Panc1 (cell line): ENCODE data around the gene SSTR5. TPM values are rescaled to one million over a fixed set of nuclear protein-coding genes. Genes with fewer than 3 reads are reported as not detected.

Experiments used
- ATAC-seq: fragments of 200-7000 bp; cut with Tn5 transposase; 2 replicates; pipeline ENCODE4 v1.9.1; 2020; ENCODE audit warnings: mild to moderate bottlenecking, moderate library complexity
- BruUV-seq: library from RNA; stranded (reverse); fragments of 400-500 nt; replicated peaks from 2 replicates; lab custom pipeline; 2021; lab: Mats Ljungman, UMichigan
- CTCF ChIA-PET: fragments of 300-600 bp; sonication (Branson Sonifier 250); formaldehyde crosslinking; loops from one replicate; lab custom pipeline; 2022; ENCODE audit warnings: antibody characterized with exemption; lab: Charles Lee
- POLR2A ChIA-PET: fragments of 300-600 bp; sonication (Branson Sonifier 250); formaldehyde crosslinking; loops from one replicate; lab custom pipeline; 2022; ENCODE audit warnings: antibody characterized with exemption; lab: Charles Lee
- DNase-seq: peaks from one replicate; pipeline ENCODE4 v3.0.0-alpha.2; 2010; ENCODE audit warnings: low read depth, low spot score
- H3K27ac ChIP-seq: 2 replicates; pipeline ENCODE4 v1.5.1; 2011; ENCODE audit warnings: mild to moderate bottlenecking, low read length, inconsistent platforms
- H3K27me3 ChIP-seq: fragments of 200-500 bp; sonication (Bioruptor generic); 2 replicates; pipeline ENCODE4 v1.6.0; 2014; ENCODE audit warnings: low read length, inconsistent platforms; ENCODE audit not compliant: control insufficient read depth, insufficient read depth
- H3K36me3 ChIP-seq: fragments of 200-500 bp; sonication (Bioruptor generic); 2 replicates; pipeline ENCODE4 v1.5.1; 2014; ENCODE audit warnings: inconsistent platforms, mild to moderate bottlenecking, low read length, moderate library complexity; ENCODE audit not compliant: control insufficient read depth, insufficient read depth
- H3K4me1 ChIP-seq: 2 replicates; pipeline ENCODE4 v1.5.1; 2011; ENCODE audit warnings: inconsistent platforms, mild to moderate bottlenecking, low read length, moderate library complexity; ENCODE audit not compliant: control insufficient read depth, insufficient read depth
- H3K4me3 ChIP-seq, 2 experiments: 2 replicates each; pipeline ENCODE4 v1.5.1; 2011 to 2012; ENCODE audit warnings: low read depth in 2 of 2, low read length in 2 of 2, mild to moderate bottlenecking in 2 of 2, inconsistent platforms in 1 of 2, moderate library complexity in 1 of 2
- H3K9me3 ChIP-seq: fragments of 200-500 bp; sonication (Bioruptor generic); 2 replicates; pipeline ENCODE4 v1.5.1; 2014; ENCODE audit warnings: low read depth, mild to moderate bottlenecking, inconsistent platforms, low read length, moderate library complexity; ENCODE audit not compliant: control insufficient read depth, insufficient read depth
- POLR2AphosphoS5 ChIP-seq: IDR thresholded peaks from 2 replicates; pipeline ENCODE4 v1.6.1; 2012; ENCODE audit warnings: mild to moderate bottlenecking, low read depth, low read length, moderate library complexity
- SIN3A ChIP-seq: IDR thresholded peaks from 2 replicates; pipeline ENCODE4 v1.6.1; 2012; ENCODE audit warnings: low read depth, mild to moderate bottlenecking, low read length, moderate library complexity, borderline replicate concordance; ENCODE audit not compliant: insufficient read depth
- TCF7L2 ChIP-seq: IDR thresholded peaks from 2 replicates; pipeline ENCODE4 v1.6.1; 2011; ENCODE audit warnings: mild to moderate bottlenecking, low read depth, low read length, inconsistent platforms
- in situ Hi-C: cut with HindIII; loops from 2 replicates; pipeline ENCODE4 v1.10.0; 2016; ENCODE audit warnings: low sequenced_read_pairs, low pct_unique_long_range_greater_than_20kb
- intact Hi-C: fragments of 100-400 bp; cut with micrococcal nuclease; formaldehyde crosslinking; loops from one replicate; pipeline ENCODE4 v1.10.0; 2022; ENCODE audit not compliant: unreplicated experiment
- total RNA-seq: library from RNA; stranded (reverse); gene quantifications from one replicate; pipeline ENCODE4 v1.2.1, GENCODE V29; 2021; ENCODE audit not compliant: unreplicated experiment
- TF ChIP-seq, protein P1 (sequence below), 2 experiments: IDR thresholded peaks; 2 replicates each; pipeline ENCODE4 v1.6.1; 2011 to 2012; ENCODE audit warnings: low read depth in 2 of 2, control low read depth in 1 of 2, low read length in 1 of 2, mild to moderate bottlenecking in 1 of 2, moderate library complexity in 1 of 2; ENCODE audit not compliant: insufficient read depth in 1 of 2
- TF ChIP-seq, protein P2 (sequence below): fragments of 450-650 bp; IDR thresholded peaks from 2 replicates; pipeline ENCODE4 v1.5.1; 2017; ENCODE audit warnings: mild to moderate bottlenecking

Gene SSTR5
- total RNA-seq, 1 experiment from 2014 or later, result 2.8 TPM

DNA sequence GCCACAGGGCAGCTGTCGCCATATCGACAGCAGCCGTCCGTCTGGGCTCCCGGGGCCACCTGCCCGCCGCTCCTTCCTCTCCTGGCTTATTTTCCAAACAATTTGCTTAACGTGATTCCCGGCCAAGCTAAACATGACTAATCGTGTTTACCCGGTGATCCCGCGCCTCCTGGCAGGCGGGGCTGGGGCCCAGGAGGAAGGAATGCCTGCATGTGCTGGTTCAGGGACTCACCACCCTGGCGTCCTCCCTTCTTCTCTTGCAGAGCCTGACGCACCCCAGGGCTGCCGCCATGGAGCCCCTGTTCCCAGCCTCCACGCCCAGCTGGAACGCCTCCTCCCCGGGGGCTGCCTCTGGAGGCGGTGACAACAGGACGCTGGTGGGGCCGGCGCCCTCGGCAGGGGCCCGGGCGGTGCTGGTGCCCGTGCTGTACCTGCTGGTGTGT, 6.1 kb downstream of the SSTR5 start:
- intact Hi-C loops (no loop called here), in situ Hi-C loops (no loop called here)
- Histone ChIP-seq H3K9me3 (no peaks in the 10 kb centered on the region), H3K27me3 (no peaks in the 10 kb centered on the region), H3K27ac (peak overlapping the region; percentile 54; the same call in 1 of the 2 replicates), H3K4me3 (peak overlapping the region; percentile 28 to 54), H3K4me1 (peaks cover 62% of the 10 kb centered on the region), H3K36me3 (no peaks in the 10 kb centered on the region)
- DNase-seq, result peak; percentile 64
- no TSS peak for BruUV-seq
- ChIA-PET POLR2A (no interaction called here), CTCF (no interaction called here)
- peak; percentile 73 for ATAC-seq
- peak; percentile 63; the same call in 1 of the 2 replicates for TF ChIP-seq SIN3A
- peak; percentile 89 for TF ChIP-seq POLR2AphosphoS5
- no peak for TF ChIP-seq TCF7L2

DNA sequence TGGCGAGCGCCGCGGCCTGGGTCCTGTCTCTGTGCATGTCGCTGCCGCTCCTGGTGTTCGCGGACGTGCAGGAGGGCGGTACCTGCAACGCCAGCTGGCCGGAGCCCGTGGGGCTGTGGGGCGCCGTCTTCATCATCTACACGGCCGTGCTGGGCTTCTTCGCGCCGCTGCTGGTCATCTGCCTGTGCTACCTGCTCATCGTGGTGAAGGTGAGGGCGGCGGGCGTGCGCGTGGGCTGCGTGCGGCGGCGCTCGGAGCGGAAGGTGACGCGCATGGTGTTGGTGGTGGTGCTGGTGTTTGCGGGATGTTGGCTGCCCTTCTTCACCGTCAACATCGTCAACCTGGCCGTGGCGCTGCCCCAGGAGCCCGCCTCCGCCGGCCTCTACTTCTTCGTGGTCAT, 6.8 kb downstream of the SSTR5 start:
- Histone ChIP-seq H3K9me3 (no peaks in the 10 kb centered on the region), H3K4me3 (no peak overlapping the region), H3K4me1 (peaks cover 61% of the 10 kb centered on the region), H3K36me3 (no peaks in the 10 kb centered on the region), H3K27me3 (no peaks in the 10 kb centered on the region), H3K27ac (no peak overlapping the region)
- ChIA-PET POLR2A (no interaction called here), CTCF (no interaction called here)
- DNase-seq, result no peak
- intact Hi-C loops (no loop called here), in situ Hi-C loops (no loop called here)
- no TSS peak for BruUV-seq
- TF ChIP-seq TCF7L2 (no peak), SIN3A (no peak), POLR2AphosphoS5 (no peak)
- TF ChIP-seq, protein P1, sequence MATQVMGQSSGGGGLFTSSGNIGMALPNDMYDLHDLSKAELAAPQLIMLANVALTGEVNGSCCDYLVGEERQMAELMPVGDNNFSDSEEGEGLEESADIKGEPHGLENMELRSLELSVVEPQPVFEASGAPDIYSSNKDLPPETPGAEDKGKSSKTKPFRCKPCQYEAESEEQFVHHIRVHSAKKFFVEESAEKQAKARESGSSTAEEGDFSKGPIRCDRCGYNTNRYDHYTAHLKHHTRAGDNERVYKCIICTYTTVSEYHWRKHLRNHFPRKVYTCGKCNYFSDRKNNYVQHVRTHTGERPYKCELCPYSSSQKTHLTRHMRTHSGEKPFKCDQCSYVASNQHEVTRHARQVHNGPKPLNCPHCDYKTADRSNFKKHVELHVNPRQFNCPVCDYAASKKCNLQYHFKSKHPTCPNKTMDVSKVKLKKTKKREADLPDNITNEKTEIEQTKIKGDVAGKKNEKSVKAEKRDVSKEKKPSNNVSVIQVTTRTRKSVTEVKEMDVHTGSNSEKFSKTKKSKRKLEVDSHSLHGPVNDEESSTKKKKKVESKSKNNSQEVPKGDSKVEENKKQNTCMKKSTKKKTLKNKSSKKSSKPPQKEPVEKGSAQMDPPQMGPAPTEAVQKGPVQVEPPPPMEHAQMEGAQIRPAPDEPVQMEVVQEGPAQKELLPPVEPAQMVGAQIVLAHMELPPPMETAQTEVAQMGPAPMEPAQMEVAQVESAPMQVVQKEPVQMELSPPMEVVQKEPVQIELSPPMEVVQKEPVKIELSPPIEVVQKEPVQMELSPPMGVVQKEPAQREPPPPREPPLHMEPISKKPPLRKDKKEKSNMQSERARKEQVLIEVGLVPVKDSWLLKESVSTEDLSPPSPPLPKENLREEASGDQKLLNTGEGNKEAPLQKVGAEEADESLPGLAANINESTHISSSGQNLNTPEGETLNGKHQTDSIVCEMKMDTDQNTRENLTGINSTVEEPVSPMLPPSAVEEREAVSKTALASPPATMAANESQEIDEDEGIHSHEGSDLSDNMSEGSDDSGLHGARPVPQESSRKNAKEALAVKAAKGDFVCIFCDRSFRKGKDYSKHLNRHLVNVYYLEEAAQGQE (IDR thresholded peaks at IDR 0.05; ENCODE audit: insufficient read depth in 1 of 2, low read depth in 2 of 2, low read length in 1 of 2), result no peak
- TF ChIP-seq, protein P2, sequence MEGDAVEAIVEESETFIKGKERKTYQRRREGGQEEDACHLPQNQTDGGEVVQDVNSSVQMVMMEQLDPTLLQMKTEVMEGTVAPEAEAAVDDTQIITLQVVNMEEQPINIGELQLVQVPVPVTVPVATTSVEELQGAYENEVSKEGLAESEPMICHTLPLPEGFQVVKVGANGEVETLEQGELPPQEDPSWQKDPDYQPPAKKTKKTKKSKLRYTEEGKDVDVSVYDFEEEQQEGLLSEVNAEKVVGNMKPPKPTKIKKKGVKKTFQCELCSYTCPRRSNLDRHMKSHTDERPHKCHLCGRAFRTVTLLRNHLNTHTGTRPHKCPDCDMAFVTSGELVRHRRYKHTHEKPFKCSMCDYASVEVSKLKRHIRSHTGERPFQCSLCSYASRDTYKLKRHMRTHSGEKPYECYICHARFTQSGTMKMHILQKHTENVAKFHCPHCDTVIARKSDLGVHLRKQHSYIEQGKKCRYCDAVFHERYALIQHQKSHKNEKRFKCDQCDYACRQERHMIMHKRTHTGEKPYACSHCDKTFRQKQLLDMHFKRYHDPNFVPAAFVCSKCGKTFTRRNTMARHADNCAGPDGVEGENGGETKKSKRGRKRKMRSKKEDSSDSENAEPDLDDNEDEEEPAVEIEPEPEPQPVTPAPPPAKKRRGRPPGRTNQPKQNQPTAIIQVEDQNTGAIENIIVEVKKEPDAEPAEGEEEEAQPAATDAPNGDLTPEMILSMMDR, result no peak
- no peak for ATAC-seq

DNA sequence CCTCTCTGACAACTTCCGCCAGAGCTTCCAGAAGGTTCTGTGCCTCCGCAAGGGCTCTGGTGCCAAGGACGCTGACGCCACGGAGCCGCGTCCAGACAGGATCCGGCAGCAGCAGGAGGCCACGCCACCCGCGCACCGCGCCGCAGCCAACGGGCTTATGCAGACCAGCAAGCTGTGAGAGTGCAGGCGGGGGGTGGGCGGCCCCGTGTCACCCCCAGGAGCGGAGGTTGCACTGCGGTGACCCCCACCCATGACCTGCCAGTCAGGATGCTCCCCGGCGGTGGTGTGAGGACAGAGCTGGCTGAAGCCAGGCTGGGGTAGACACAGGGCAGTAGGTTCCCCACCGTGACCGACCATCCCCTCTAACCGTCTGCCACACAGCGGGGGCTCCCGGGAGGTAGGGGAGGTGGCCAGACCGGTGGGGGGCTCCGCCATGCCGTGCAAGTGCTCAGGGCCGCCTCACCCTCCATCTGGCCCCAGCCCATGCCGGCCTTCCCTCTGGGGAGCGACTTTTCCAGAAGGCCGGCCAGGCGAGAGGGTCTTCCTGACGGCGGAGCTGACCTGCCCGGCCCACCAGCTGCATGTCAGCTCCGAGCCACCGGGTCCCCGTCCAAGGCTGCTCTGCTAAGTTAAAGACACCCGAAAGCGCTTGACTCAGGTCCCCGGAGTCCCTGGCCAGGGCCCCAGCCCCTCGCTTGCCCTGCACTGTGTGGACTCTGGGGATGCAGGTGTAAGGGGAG, 7.4 kb downstream of the SSTR5 start:
- BruUV-seq, result no TSS peak
- intact Hi-C loops, result no loop called here
- no peaks in the 10 kb centered on the region for H3K9me3 ChIP-seq
- H3K4me3 ChIP-seq, result no peak overlapping the region
- ChIA-PET CTCF (no interaction called here), POLR2A (no interaction called here)
- in situ Hi-C loops, result no loop called here
- H3K4me1 ChIP-seq, result peaks cover 57% of the 10 kb centered on the region
- TF ChIP-seq POLR2AphosphoS5 (no peak), SIN3A (no peak), TCF7L2 (no peak)
- TF ChIP-seq, protein P2, result no peak
- TF ChIP-seq, protein P1 (IDR thresholded peaks at IDR 0.05; ENCODE audit: insufficient read depth in 1 of 2, low read depth in 2 of 2, low read length in 1 of 2), result no peak
- no peaks in the 10 kb centered on the region for H3K36me3 ChIP-seq
- DNase-seq, result no peak
- H3K27me3 ChIP-seq, result no peaks in the 10 kb centered on the region
- ATAC-seq, result no peak
- no peak overlapping the region for H3K27ac ChIP-seq
